Adrenal gland (tissue), 5 donors: Measurements from ENCODE around the gene OR10G8.

Experiments used
- CTCF ChIP-seq, 6 experiments: fragments of 450-650 bp in 4 of 6; fragments of 200-600 bp in 2 of 6; sonication (generic) in 1 of 6; IDR thresholded peaks; 1 replicate in 5 of 6; 2 replicates in 1 of 6; pipeline versions ENCODE4 v1.5.1 to v1.8.0; 2016 to 2021; ENCODE audit warnings: antibody characterized with exemption in 6 of 6, mild to moderate bottlenecking in 2 of 6, moderate library complexity in 1 of 6
- POLR2A ChIP-seq, 2 donors: fragments of 450-650 bp; IDR thresholded peaks; one replicate each; pipeline ENCODE4 v1.6.1; 2017; ENCODE audit warnings: antibody characterized with exemption in 2 of 2, mild to moderate bottlenecking in 2 of 2, moderate library complexity in 1 of 2
- donor health status: DM: no; HTN: no; CAD: no.

GRCh38 chr11:124012697-124013096, 13.9 kb upstream of the OR10G8 start, which contains the start of gene OR10G4:
- TF ChIP-seq CTCF (IDR thresholded peaks at IDR 0.05), result no peak
- no peak for TF ChIP-seq POLR2A (IDR thresholded peaks at IDR 0.05)
